GM19193 (cell line): Measurements from ENCODE around the gene CALCOCO2.

ENCODE experiments used
- POLR2A ChIP-seq: IDR thresholded peaks from 4 replicates; pipeline ENCODE4 v1.6.1; 2011; ENCODE audit not compliant: insufficient read depth, insufficient read length; ENCODE audit errors: extremely low read depth

The CALCOCO2 gene

GRCh38 chr17:48816438-48816773 is 14.4 kb upstream of the CALCOCO2 start:
- no peak for TF ChIP-seq POLR2A

GRCh38 chr17:48816774-48817590 is 13.9 kb upstream of the CALCOCO2 start, which contains the start of gene TTLL6:
TTLL6 (minus strand) TSS chr17:48817229; CDS start chr17:48817072, 157 bp downstream.
- no peak for TF ChIP-seq POLR2A

GRCh38 chr17:48818361-48818841 is 12.4 kb upstream of the CALCOCO2 start:
- TF ChIP-seq POLR2A: no peak

GRCh38 chr17:48819466-48819865 is 11.4 kb upstream of the CALCOCO2 start:
- TF ChIP-seq POLR2A: no peak

- TF ChIP-seq POLR2A: no peak
Observed at GRCh38 chr17:48825446-48826381, 5.1 kb upstream of the CALCOCO2 start.

- TF ChIP-seq POLR2A: no peak
Observed at GRCh38 chr17:48831549-48831883, 681 bp downstream of the CALCOCO2 start.

- TF ChIP-seq POLR2A: no peak
Observed at GRCh38 chr17:48834973-48835372, 4.1 kb downstream of the CALCOCO2 start.

GRCh38 chr17:48835971-48836370 is 5.1 kb downstream of the CALCOCO2 start:
- TF ChIP-seq POLR2A: no peak

GRCh38 chr17:48840441-48840840 is 9.6 kb downstream of the CALCOCO2 start:
- no peak for TF ChIP-seq POLR2A

GRCh38 chr17:48841395-48841831 is 10.6 kb downstream of the CALCOCO2 start:
- TF ChIP-seq POLR2A: no peak

- TF ChIP-seq POLR2A: no peak
Observed at GRCh38 chr17:48842746-48843145, 11.9 kb downstream of the CALCOCO2 start.

- TF ChIP-seq POLR2A: no peak
Observed at GRCh38 chr17:48843187-48843900, 12.5 kb downstream of the CALCOCO2 start.

- TF ChIP-seq POLR2A: no peak
Observed at GRCh38 chr17:48850792-48851323, 20.0 kb downstream of the CALCOCO2 start.

- no peak for TF ChIP-seq POLR2A
Observed at GRCh38 chr17:48854774-48855476, 24.1 kb downstream of the CALCOCO2 start.
